ENCODE data around the gene TMEM30B. TPM values are rescaled to one million over a fixed set of nuclear protein-coding genes. Genes with fewer than 3 reads are reported as not detected.
A peak's percentile ranks its signal among the peaks of the same experiment; 100 is the strongest.

The TMEM30B gene
- total and polyA plus RNA-seq, 2 of the 8 experiments (the other 6 are each of a cell fraction or from before 2014, with no cell fraction given), result 11.2 to 18.7 TPM

DNA sequence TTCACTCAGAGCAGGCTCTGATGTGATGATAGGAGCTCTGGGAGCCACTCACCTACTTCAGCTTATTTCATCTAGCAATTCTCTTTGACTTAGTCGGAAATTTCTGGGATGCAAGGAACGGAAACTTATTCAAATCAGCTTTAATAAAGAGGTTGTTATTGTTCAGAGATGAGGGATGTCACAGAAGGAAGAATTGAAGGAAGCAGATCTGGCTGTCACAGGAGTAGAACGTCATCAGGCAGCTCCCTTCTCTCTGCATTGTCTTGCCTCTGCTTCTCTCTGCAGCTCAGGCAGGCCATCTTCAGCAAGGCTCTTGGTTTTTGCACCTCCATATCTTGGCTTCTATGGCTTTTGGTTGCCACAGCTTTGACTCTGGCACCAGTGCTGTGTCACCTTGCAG, 7.6 kb upstream of the TMEM30B start:
- Histone ChIP-seq H2BK120ac (replicated peaks; ENCODE audit: low read depth, low read length) (no peak overlapping the region), H4K20me1 (replicated peaks in 1 of 2; ENCODE audit: control insufficient read depth in 1 of 2, insufficient read depth in 2 of 2, low read length in 2 of 2) (no peaks in the 10 kb centered on the region), H4K5ac (ENCODE audit: insufficient read length, low read depth, low read length) (no peak overlapping the region), H2BK5ac (ENCODE audit: low read depth, low read length) (no peak overlapping the region), H3K18ac (ENCODE audit: extremely low read depth, low read length) (no peak overlapping the region), H3K36me3 (ENCODE audit: control insufficient read depth in 2 of 4, insufficient read depth in 4 of 4, low read length in 3 of 4) (no peaks in the 10 kb centered on the region), H3K4ac (replicated peaks; ENCODE audit: insufficient read length, low read depth, low read length) (no peak overlapping the region), H3K79me2 (ENCODE audit: control insufficient read depth in 1 of 2, insufficient read depth in 2 of 2, low read length in 2 of 2) (no peaks in the 10 kb centered on the region), H2BK20ac (ENCODE audit: low read length) (peak overlapping the region; percentile 48; the same call in 1 of the 2 replicates), H2BK15ac (ENCODE audit: low read length) (no peak overlapping the region), H3K14ac (ENCODE audit: insufficient read length) (no peak overlapping the region), H3K23me2 (ENCODE audit: low read depth, low read length) (no peaks in the 10 kb centered on the region), H3K27ac (ENCODE audit: low read depth, low read length) (no peak overlapping the region), H3K27me3 (replicated peaks in 1 of 4; ENCODE audit: control insufficient read depth in 3 of 4, extremely low read depth in 1 of 4, insufficient read depth in 3 of 4, low read length in 3 of 4) (no peaks in the 10 kb centered on the region), H3K79me1 (ENCODE audit: low read depth, low read length) (no peaks in the 10 kb centered on the region), H3K4me2 (ENCODE audit: insufficient read depth in 1 of 2, low read depth in 2 of 2, low read length in 2 of 2) (no peak overlapping the region), H3K23ac (ENCODE audit: insufficient read length) (no peak overlapping the region), H3K56ac (replicated peaks; ENCODE audit: insufficient read length, low read depth, low read length) (no peak overlapping the region), H4K8ac (ENCODE audit: extremely low read depth, insufficient read depth, low read length) (no peak overlapping the region), H3K9ac (replicated peaks in 1 of 4; ENCODE audit: extremely low read depth in 1 of 4, low read depth in 3 of 4, low read length in 3 of 4) (no peak overlapping the region), H3K9me3 (ENCODE audit: insufficient read depth in 2 of 2, low read depth in 1 of 2, low read length in 1 of 2) (no peaks in the 10 kb centered on the region), H4K91ac (replicated peaks; ENCODE audit: insufficient read length, low read length) (peak overlapping the region; percentile 26), H2AFZ (ENCODE audit: low read length) (no peak overlapping the region), H3K4me3 (ENCODE audit: extremely low read depth in 1 of 4, insufficient read depth in 2 of 4, low read depth in 3 of 4, low read length in 4 of 4) (no peak overlapping the region), H2BK12ac (ENCODE audit: low read depth, low read length) (no peak overlapping the region), H3K4me1 (replicated peaks in 1 of 4; ENCODE audit: control insufficient read depth in 3 of 4, insufficient read depth in 4 of 4, low read length in 3 of 4) (no peaks in the 10 kb centered on the region), H2AK5ac (ENCODE audit: low read depth, low read length) (no peak overlapping the region)
- CTCF ChIA-PET (ENCODE audit: partially characterized antibody), result interaction anchor here (0.6 to 1.4 kb wide), 8 partner anchors 16 to 1656 kb away, joined by 3 to 6 read pairs (median 4); no protein-coding TSS in a partner anchor
- WGBS, 2 experiments (ENCODE audit: extremely low coverage in 1 of 2, insufficient coverage in 1 of 2, insufficient read length in 1 of 2, insufficient replicate concordance in 2 of 2, low coverage in 1 of 2, low lambda C conversion rate in 2 of 2, missing lambda C conversion rate in 1 of 2), result 88% methylated on average over 3 of the region's 3 CpGs; no CpG with 5 or more reads in 1 of the 2 experiments
- no peak for FAIRE-seq
- POLR2A ChIA-PET (ENCODE audit: partially characterized antibody), result no interaction called here
- TF ChIP-seq KDM4A (IDR thresholded peaks at IDR 0.05; ENCODE audit: low read depth, low read length, severe bottlenecking) (no peak), TCF12 (IDR thresholded peaks at IDR 0.05; ENCODE audit: low read depth, low read length) (no peak), KDM5A (IDR thresholded peaks at IDR 0.05; ENCODE audit: low read length) (no peak), SIN3A (conservative IDR thresholded peaks at IDR 0.05 in 1 of 2, IDR thresholded peaks at IDR 0.05 in 1 of 2; ENCODE audit: low read depth in 1 of 2, low read length in 2 of 2) (no peak), EZH2 (IDR thresholded peaks at IDR 0.05; ENCODE audit: low read depth, low read length, severe bottlenecking) (no peak), CREB1 (IDR thresholded peaks at IDR 0.05) (no peak), RXRA (IDR thresholded peaks at IDR 0.05; ENCODE audit: insufficient read depth, low read depth, low read length) (no peak), SP1 (IDR thresholded peaks at IDR 0.05; ENCODE audit: low read depth, low read length) (no peak), GTF2F1 (IDR thresholded peaks at IDR 0.05; ENCODE audit: borderline replicate concordance, low read depth, low read length) (no peak), POLR2A (IDR thresholded peaks at IDR 0.05; ENCODE audit: control extremely low read depth in 1 of 2, low read depth in 2 of 2, low read length in 2 of 2) (no peak), BACH1 (IDR thresholded peaks at IDR 0.05; ENCODE audit: low read length) (no peak), TBP (IDR thresholded peaks at IDR 0.05; ENCODE audit: low read depth, low read length) (no peak), FOSL1 (IDR thresholded peaks at IDR 0.05; ENCODE audit: insufficient read depth, low read depth, low read length) (no peak), HDAC2 (IDR thresholded peaks at IDR 0.05; ENCODE audit: borderline replicate concordance in 1 of 2, low read depth in 2 of 2, low read length in 2 of 2) (no peak)
- no peak for DNase-seq (ENCODE audit: low read depth in 1 of 2, low spot score in 2 of 2)

Measured in H1 (cell line).